H9 (cell line): ENCODE results near the gene SETDB1. TPM values are rescaled to one million over a fixed set of nuclear protein-coding genes. Genes with fewer than 3 reads are reported as not detected.

ENCODE experiments used
- DNase-seq: peaks from one replicate; pipeline ENCODE4 v3.0.0-alpha.2; 2017
- H2AFZ ChIP-seq: one replicate; pipeline ENCODE4 v1.6.1; 2013; ENCODE audit warnings: mild to moderate bottlenecking, low read length, control low read depth, moderate library complexity
- H2AK5ac ChIP-seq: 2 replicates; pipeline ENCODE4 v1.6.1; 2013; ENCODE audit warnings: low read length, control low read depth, mixed read lengths; ENCODE audit not compliant: insufficient read length
- H2BK120ac ChIP-seq: one replicate; pipeline ENCODE4 v1.6.1; 2013; ENCODE audit warnings: low read depth, mild to moderate bottlenecking, low read length, control low read depth, inconsistent platforms; ENCODE audit not compliant: poor library complexity, severe bottlenecking
- H2BK12ac ChIP-seq: 2 replicates; pipeline ENCODE4 v1.6.1; 2013; ENCODE audit warnings: low read length, control low read depth, mixed read lengths, low read depth; ENCODE audit not compliant: insufficient read length
- H2BK15ac ChIP-seq: 2 replicates; pipeline ENCODE4 v1.6.1; 2013; ENCODE audit warnings: low read depth, low read length, control low read depth
- H2BK20ac ChIP-seq: one replicate; pipeline ENCODE4 v1.6.1; 2013; ENCODE audit warnings: low read depth, mild to moderate bottlenecking, low read length, control low read depth, inconsistent platforms; ENCODE audit not compliant: poor library complexity, severe bottlenecking
- H2BK5ac ChIP-seq: 2 replicates; pipeline ENCODE4 v1.6.1; 2013; ENCODE audit warnings: low read length, control low read depth, mixed read lengths; ENCODE audit not compliant: insufficient read length
- H3K14ac ChIP-seq: 2 replicates; pipeline ENCODE4 v1.6.1; 2013; ENCODE audit warnings: low read length, control low read depth; ENCODE audit not compliant: insufficient read depth
- H3K18ac ChIP-seq: 2 replicates; pipeline ENCODE4 v1.6.1; 2013; ENCODE audit warnings: low read depth, mild to moderate bottlenecking, mixed read lengths, low read length, control low read depth; ENCODE audit not compliant: insufficient read length
- H3K23ac ChIP-seq: 2 replicates; pipeline ENCODE4 v1.6.1; 2013; ENCODE audit warnings: low read length, control low read depth, mixed read lengths, low read depth; ENCODE audit not compliant: insufficient read length
- H3K23me2 ChIP-seq: 2 replicates; pipeline ENCODE4 v1.6.1; 2013; ENCODE audit warnings: low read depth, mild to moderate bottlenecking, mixed read lengths, low read length, control low read depth; ENCODE audit not compliant: insufficient read length, poor library complexity, severe bottlenecking
- H3K27ac ChIP-seq: 2 replicates; pipeline ENCODE4 v1.5.1; 2013; ENCODE audit warnings: low read length, control low read depth, mixed read lengths, low read depth; ENCODE audit not compliant: insufficient read length
- H3K27me3 ChIP-seq: 2 replicates; pipeline ENCODE4 v1.6.1; 2013; ENCODE audit warnings: low read length, control low read depth, inconsistent platforms; ENCODE audit not compliant: insufficient read depth
- H3K4ac ChIP-seq: 2 replicates; pipeline ENCODE4 v1.6.1; 2013; ENCODE audit warnings: low read depth, mild to moderate bottlenecking, control low read depth, inconsistent platforms, low read length, moderate library complexity
- H3K4me1 ChIP-seq: 2 replicates; pipeline ENCODE4 v1.6.1; 2013; ENCODE audit warnings: low read length, control low read depth, inconsistent platforms; ENCODE audit not compliant: insufficient read depth
- H3K4me2 ChIP-seq: 2 replicates; pipeline ENCODE4 v1.6.1; 2013; ENCODE audit warnings: low read length, control low read depth, mixed read lengths; ENCODE audit not compliant: insufficient read length, insufficient read depth
- H3K56ac ChIP-seq: 2 replicates; pipeline ENCODE4 v1.6.1; 2013; ENCODE audit warnings: low read depth, mild to moderate bottlenecking, mixed read lengths, low read length, control low read depth; ENCODE audit not compliant: insufficient read length
- H3K79me1 ChIP-seq: 2 replicates; pipeline ENCODE4 v1.6.1; 2013; ENCODE audit warnings: low read depth, mild to moderate bottlenecking, moderate library complexity, low read length, control low read depth, inconsistent platforms; ENCODE audit not compliant: insufficient read depth, poor library complexity, severe bottlenecking
- H3K79me2 ChIP-seq: 2 replicates; pipeline ENCODE4 v1.6.1; 2013; ENCODE audit warnings: low read length, control low read depth, inconsistent platforms; ENCODE audit not compliant: insufficient read depth
- H3K9ac ChIP-seq: 2 replicates; pipeline ENCODE4 v1.6.1; 2013; ENCODE audit warnings: low read length, control low read depth, mixed read lengths; ENCODE audit not compliant: insufficient read length; ENCODE audit errors: extremely low read depth
- H3K9me3 ChIP-seq: one replicate; pipeline ENCODE4 v1.6.1; 2013; ENCODE audit warnings: low read depth, low read length, inconsistent platforms; ENCODE audit not compliant: control insufficient read depth
- H3T11ph ChIP-seq: one replicate; pipeline ENCODE4 v1.6.1; 2013; ENCODE audit warnings: mild to moderate bottlenecking, low read length, control low read depth, inconsistent platforms
- H4K20me1 ChIP-seq: one replicate; pipeline ENCODE4 v1.6.1; 2013; ENCODE audit not compliant: control insufficient read depth, insufficient read length, insufficient read depth
- H4K5ac ChIP-seq: 2 replicates; pipeline ENCODE4 v1.6.1; 2013; ENCODE audit warnings: low read depth, mild to moderate bottlenecking, mixed read lengths, low read length, control low read depth; ENCODE audit not compliant: insufficient read length
- H4K8ac ChIP-seq: replicated peaks from 2 replicates; pipeline ENCODE4 v1.6.1; 2013; ENCODE audit warnings: low read length, control low read depth, mixed read lengths, low read depth; ENCODE audit not compliant: insufficient read length
- H4K91ac ChIP-seq: 2 replicates; pipeline ENCODE4 v1.6.1; 2013; ENCODE audit warnings: low read depth, mild to moderate bottlenecking, moderate library complexity, mixed read lengths, low read length, control low read depth; ENCODE audit not compliant: insufficient read length
- H3K27ac Mint-ChIP-seq, 3 experiments: 2 replicates in 2 of 3; 3 replicates in 1 of 3; pipeline ENCODE4 v1.8.0; 2020 to 2021; ENCODE audit warnings: mixed read lengths in 3 of 3, mild to moderate bottlenecking in 1 of 3, moderate library complexity in 1 of 3
- H3K27me3 Mint-ChIP-seq: 2 replicates; pipeline ENCODE4 v1.8.0; 2021; ENCODE audit warnings: low read depth, mild to moderate bottlenecking, moderate library complexity, mixed read lengths
- H3K36me3 Mint-ChIP-seq, 3 experiments: 2 replicates in 2 of 3; 3 replicates in 1 of 3; pipeline ENCODE4 v1.8.0; 2020 to 2021; ENCODE audit warnings: low read depth in 3 of 3, mixed read lengths in 3 of 3; ENCODE audit not compliant: insufficient read depth in 1 of 3
- H3K4me1 Mint-ChIP-seq, 2 experiments: 2 replicates each; pipeline ENCODE4 v1.8.0; 2020; ENCODE audit warnings: mixed read lengths in 2 of 2
- H3K4me3 Mint-ChIP-seq, 2 experiments: 2 replicates in 1 of 2; 3 replicates in 1 of 2; pipeline ENCODE4 v1.8.0; 2020 to 2021; ENCODE audit warnings: mild to moderate bottlenecking in 2 of 2, mixed read lengths in 2 of 2, moderate library complexity in 1 of 2
- H3K9me3 Mint-ChIP-seq, 2 experiments: 2 replicates in 1 of 2; 3 replicates in 1 of 2; pipeline ENCODE4 v1.8.0; 2020; ENCODE audit warnings: mild to moderate bottlenecking in 2 of 2, mixed read lengths in 2 of 2, moderate library complexity in 1 of 2
- CTCF ChIP-seq: fragments of 200-600 bp; sonication (generic); conservative IDR thresholded peaks from 3 replicates; pipeline ENCODE4 v1.8.0; 2021; ENCODE audit warnings: antibody characterized with exemption, mild to moderate bottlenecking
- WGBS: extraction: QIAGEN DNeasy Blood & Tissue Kit; methylation state at CpG from one replicate; pipeline ENCODE4 v1.1.7; 2013; ENCODE audit warnings: missing lambda C conversion rate, low lambda C conversion rate, mixed read lengths; ENCODE audit not compliant: insufficient read length; ENCODE audit errors: extremely low coverage; 5-methylcytosine and 5-hydroxymethylcytosine counted together
- total RNA-seq: library from RNA; stranded (reverse); gene quantifications from 2 replicates; pipeline ENCODE4 v1.2.1, GENCODE V29; 2021

Gene SETDB1
- total RNA-seq, 1 experiment from 2014 or later = 62.1 TPM

- H3K36me3 Mint-ChIP-seq = peaks cover 53 to 96% (median 92%) of the 10 kb centered on the region in 3 experiments
- H3K79me2 ChIP-seq = no peaks in the 10 kb centered on the region
- no peak for TF ChIP-seq CTCF
Observed at GRCh38 chr1:150961756-150962155, 35.6 kb downstream of the SETDB1 start.

More at GRCh38 chr1:150961756-150962155, 35.6 kb downstream of the SETDB1 start:
- Histone ChIP-seq H3K4me1 (no peaks in the 10 kb centered on the region), H3K27ac (no peak overlapping the region), H2BK12ac (no peak overlapping the region), H3T11ph (no peak overlapping the region), H3K9ac (no peak overlapping the region), H4K20me1 (no peaks in the 10 kb centered on the region), H3K23me2 (no peaks in the 10 kb centered on the region), H4K5ac (no peak overlapping the region), H3K56ac (no peak overlapping the region), H3K18ac (no peak overlapping the region), H2BK120ac (no peak overlapping the region), H3K9me3 (no peaks in the 10 kb centered on the region), H3K79me1 (no peaks in the 10 kb centered on the region), H2BK20ac (no peak overlapping the region), H3K4me2 (no peak overlapping the region), H2BK5ac (no peak overlapping the region), H2AFZ (no peak overlapping the region), H3K27me3 (no peaks in the 10 kb centered on the region), H3K23ac (no peak overlapping the region), H2BK15ac (no peak overlapping the region), H3K14ac (no peak overlapping the region), H2AK5ac (no peak overlapping the region), H4K8ac (no peak overlapping the region), H3K4ac (no peak overlapping the region), H4K91ac (no peak overlapping the region)
- H3K9me3 Mint-ChIP-seq = no peaks in the 10 kb centered on the region
- H3K27ac Mint-ChIP-seq = peak overlapping the region in 1 of 3 experiments; percentile 37; a peak in 2 of 7 replicates
- H3K4me3 Mint-ChIP-seq = no peak overlapping the region
- H3K27me3 Mint-ChIP-seq = no peaks in the 10 kb centered on the region; the same call in none of the 2 replicates
- no CpG with 5 or more reads among the region's 4 CpGs for WGBS
- no peak for DNase-seq
- no peaks in the 10 kb centered on the region for H3K4me1 Mint-ChIP-seq
